Epithelial cell of proximal tubule (primary cell): ENCODE data around the gene ADGRG4. TPM values are rescaled to one million over a fixed set of nuclear protein-coding genes. Genes with fewer than 3 reads are reported as not detected.

Source experiments
- DNase-seq: peaks from one replicate; pipeline ENCODE4 v3.0.0-alpha.2; 2011; ENCODE audit warnings: low read depth
- H3K4me3 ChIP-seq: 2 replicates; pipeline ENCODE4 v1.5.1; 2011; ENCODE audit warnings: low read depth, mild to moderate bottlenecking, low read length
- total RNA-seq: library from RNA; depleted of rRNA; stranded (reverse); fragments of >200 nt; gene quantifications from 2 replicates; pipeline ENCODE4 v1.2.3, GENCODE V29; 2015
- TF ChIP-seq, protein P1 (sequence below): conservative IDR thresholded peaks from 2 replicates; pipeline ENCODE4 v1.5.1; 2012; ENCODE audit warnings: low read depth, mild to moderate bottlenecking, low read length

The ADGRG4 gene
- total RNA-seq, 1 donor from 2014 or later: not detected

DNA sequence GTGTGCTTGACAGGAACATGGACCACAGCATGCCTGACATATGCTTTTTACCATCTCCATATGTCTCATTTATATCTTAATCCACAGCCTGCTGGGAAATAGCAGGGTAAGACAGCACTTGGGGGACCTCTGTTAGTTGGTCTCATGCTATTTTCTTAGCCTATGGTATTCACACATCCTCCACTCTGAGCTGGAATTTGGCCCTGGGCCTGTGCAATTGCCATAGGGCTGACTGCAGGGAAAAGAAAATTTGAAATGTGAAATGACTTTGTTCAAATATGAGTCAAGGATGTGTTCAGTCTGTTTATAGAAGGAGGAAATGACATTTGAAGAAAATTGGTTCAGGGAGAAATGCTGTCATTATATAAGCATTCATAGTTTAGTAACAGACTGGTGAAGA, 40.0 kb upstream of the ADGRG4 start:
- TF ChIP-seq, protein P1, sequence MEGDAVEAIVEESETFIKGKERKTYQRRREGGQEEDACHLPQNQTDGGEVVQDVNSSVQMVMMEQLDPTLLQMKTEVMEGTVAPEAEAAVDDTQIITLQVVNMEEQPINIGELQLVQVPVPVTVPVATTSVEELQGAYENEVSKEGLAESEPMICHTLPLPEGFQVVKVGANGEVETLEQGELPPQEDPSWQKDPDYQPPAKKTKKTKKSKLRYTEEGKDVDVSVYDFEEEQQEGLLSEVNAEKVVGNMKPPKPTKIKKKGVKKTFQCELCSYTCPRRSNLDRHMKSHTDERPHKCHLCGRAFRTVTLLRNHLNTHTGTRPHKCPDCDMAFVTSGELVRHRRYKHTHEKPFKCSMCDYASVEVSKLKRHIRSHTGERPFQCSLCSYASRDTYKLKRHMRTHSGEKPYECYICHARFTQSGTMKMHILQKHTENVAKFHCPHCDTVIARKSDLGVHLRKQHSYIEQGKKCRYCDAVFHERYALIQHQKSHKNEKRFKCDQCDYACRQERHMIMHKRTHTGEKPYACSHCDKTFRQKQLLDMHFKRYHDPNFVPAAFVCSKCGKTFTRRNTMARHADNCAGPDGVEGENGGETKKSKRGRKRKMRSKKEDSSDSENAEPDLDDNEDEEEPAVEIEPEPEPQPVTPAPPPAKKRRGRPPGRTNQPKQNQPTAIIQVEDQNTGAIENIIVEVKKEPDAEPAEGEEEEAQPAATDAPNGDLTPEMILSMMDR: no peak
- no peak overlapping the region for H3K4me3 ChIP-seq
- no peak for DNase-seq

DNA sequence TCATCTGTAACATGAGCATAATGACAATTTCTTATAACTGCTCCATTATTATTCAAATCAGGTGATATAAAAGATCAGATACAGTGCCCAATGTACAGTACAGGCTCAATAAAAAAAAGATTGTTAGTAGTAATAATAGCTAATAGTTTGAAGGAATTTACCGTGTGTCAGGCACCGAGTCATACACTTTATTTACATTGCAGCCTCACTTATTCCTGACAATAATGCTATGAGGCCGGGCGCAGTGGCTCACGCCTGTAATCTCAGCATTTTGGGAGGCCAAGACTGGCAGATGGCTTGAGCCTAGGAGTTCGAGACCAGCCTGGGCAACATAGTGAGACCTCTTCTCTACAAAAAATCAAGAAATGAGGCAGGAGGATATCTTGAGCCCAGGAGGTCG, 39.4 kb upstream of the ADGRG4 start:
- TF ChIP-seq, protein P1: no peak
- DNase-seq: no peak
- no peak overlapping the region for H3K4me3 ChIP-seq

DNA sequence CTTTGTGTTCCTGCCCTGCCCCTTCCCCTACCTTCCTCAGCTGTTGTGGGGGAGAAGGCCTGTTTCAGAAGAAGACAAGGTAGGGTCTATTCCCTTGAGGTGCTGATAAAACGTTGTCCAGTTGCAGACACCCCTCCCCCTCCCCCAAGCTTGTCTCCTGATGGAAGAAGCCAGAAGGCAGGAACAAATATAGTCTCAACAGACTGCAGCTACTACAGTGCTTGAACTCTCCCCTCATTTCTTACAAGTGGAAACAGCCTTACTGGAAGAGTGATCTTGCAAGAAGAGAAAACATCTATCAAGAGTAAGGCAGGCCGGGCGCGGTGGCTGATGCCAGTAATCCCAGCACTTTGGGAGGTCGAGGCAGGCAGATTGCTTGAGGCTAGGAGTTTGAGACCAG, 38.5 kb upstream of the ADGRG4 start:
- DNase-seq: no peak
- no peak overlapping the region for H3K4me3 ChIP-seq
- TF ChIP-seq, protein P1: no peak

DNA sequence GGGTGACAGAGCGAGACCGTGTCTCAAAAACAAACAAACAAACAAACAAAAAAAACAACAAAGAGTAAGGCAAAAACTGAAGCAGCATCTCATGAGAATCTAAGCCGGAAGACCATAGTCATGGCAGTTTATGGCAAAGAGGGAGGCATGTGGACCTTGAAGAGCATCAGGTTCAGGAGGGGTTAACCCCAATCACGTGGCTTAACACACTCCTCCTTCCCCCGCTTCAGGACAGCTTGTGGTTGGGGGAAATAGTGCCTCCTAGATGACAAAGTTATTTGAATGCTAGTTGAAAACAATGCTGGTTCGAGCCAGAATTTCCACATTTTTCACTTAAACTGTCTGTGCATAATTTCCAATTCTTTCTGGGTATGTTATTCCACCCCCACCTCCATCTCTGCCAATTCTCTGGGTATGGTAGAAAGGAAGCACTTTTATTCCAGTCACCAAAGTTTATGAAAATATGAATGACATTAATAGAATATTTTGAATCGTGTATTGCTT, 37.9 kb upstream of the ADGRG4 start:
- no peak for DNase-seq
- no peak overlapping the region for H3K4me3 ChIP-seq
- TF ChIP-seq, protein P1: no peak

DNA sequence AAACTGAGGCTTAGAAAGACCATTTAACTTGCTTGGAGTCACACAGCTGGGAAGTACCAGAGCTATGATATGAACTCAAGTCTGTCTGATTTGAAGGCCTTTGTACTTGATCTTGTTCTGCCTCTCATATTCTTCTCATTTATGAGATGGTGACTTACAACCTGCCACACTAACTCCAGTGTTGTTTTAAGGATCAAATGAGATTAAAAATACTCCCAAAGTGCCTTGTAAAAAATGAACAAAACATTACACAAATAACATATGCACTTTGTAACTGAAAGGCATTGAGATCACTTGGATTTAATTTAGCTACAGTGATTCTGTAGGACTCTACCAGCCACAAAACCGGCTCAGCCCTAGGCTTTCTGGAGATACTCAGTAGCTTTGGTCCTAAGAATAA, 33.9 kb upstream of the ADGRG4 start:
- TF ChIP-seq, protein P1: no peak
- H3K4me3 ChIP-seq: no peak overlapping the region
- DNase-seq: no peak

DNA sequence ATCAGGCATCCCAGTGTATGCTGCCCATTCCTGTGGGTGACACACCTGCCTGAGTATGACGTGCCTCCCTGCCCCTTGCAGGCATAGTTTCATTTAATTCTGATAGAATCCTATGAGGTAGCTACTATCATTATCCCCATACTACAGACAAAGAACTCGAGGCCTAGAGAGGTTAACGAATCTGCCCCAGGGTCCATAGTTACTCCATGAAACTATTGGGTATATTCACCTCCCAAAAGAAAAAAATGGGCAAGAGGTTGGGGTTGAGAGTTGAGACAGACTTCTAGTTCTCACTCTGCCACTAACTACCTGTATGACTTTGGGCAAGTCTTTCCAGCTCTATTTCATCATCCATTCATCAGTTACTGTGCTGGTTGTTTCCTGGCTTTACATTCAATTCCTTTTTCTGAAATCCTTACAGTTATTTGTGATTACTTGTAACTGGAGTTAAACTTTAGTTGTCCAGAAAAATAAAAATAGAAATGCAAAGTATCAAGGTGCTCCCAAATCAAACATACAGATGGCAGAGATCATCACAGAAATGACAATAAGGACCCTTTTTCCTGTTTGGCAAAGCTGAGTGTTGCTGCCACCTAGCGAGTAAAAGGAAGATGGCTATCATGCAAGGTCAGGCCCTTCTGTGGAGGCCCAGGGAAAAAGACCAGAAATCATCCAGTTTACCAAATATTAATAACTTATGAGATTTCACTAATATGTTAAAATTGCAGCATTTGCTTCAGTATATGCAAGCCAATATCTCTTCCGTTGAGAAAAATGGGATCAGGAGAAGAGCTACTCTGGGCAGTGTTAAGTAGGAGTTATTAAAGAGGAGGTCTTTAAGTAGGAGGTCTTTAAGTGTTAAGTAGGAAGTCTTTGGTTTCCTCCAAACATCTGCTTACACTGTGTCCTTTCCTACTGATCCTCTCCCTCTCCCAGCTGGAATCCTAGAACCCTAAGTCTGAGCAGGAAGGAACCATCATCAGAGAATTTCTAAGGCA, 32.4 kb upstream of the ADGRG4 start:
- H3K4me3 ChIP-seq: no peak overlapping the region
- TF ChIP-seq, protein P1: peak; percentile 69
- no peak for DNase-seq
